WERI-Rb-1 (cell line): ENCODE results near the gene RALGAPA2.

ENCODE experiments used
- DNase-seq: peaks from one replicate; pipeline ENCODE4 v3.0.0-alpha.2; 2020
- H3K27ac ChIP-seq: fragments of 250-450 bp; sonication (Bioruptor Pico); 2 replicates; pipeline ENCODE4 v1.5.1; 2020; ENCODE audit warnings: mild to moderate bottlenecking, moderate library complexity
- H3K27me3 ChIP-seq: fragments of 250-450 bp; sonication (Bioruptor Pico); 2 replicates; pipeline ENCODE4 v1.5.1; 2021; ENCODE audit warnings: mild to moderate bottlenecking, low read depth, moderate library complexity; ENCODE audit not compliant: insufficient read depth, severe bottlenecking
- H3K36me3 ChIP-seq: fragments of 250-450 bp; sonication (Bioruptor Pico); 2 replicates; pipeline ENCODE4 v1.5.1; 2020; ENCODE audit warnings: mild to moderate bottlenecking, moderate library complexity
- H3K4me3 ChIP-seq: 2 replicates; pipeline ENCODE4 v1.5.1; 2011; ENCODE audit warnings: low read depth, mild to moderate bottlenecking, control low read depth, low read length
- H3K9me3 ChIP-seq: fragments of 250-450 bp; sonication (Bioruptor Pico); 2 replicates; pipeline ENCODE4 v1.5.1; 2021; ENCODE audit warnings: mild to moderate bottlenecking, moderate library complexity; ENCODE audit not compliant: severe bottlenecking
- TF ChIP-seq, protein P1 (sequence below): IDR thresholded peaks from 2 replicates; pipeline ENCODE4 v1.5.1; 2011; ENCODE audit warnings: low read depth, mild to moderate bottlenecking, control low read depth, inconsistent platforms, low read length

Gene RALGAPA2

DNA sequence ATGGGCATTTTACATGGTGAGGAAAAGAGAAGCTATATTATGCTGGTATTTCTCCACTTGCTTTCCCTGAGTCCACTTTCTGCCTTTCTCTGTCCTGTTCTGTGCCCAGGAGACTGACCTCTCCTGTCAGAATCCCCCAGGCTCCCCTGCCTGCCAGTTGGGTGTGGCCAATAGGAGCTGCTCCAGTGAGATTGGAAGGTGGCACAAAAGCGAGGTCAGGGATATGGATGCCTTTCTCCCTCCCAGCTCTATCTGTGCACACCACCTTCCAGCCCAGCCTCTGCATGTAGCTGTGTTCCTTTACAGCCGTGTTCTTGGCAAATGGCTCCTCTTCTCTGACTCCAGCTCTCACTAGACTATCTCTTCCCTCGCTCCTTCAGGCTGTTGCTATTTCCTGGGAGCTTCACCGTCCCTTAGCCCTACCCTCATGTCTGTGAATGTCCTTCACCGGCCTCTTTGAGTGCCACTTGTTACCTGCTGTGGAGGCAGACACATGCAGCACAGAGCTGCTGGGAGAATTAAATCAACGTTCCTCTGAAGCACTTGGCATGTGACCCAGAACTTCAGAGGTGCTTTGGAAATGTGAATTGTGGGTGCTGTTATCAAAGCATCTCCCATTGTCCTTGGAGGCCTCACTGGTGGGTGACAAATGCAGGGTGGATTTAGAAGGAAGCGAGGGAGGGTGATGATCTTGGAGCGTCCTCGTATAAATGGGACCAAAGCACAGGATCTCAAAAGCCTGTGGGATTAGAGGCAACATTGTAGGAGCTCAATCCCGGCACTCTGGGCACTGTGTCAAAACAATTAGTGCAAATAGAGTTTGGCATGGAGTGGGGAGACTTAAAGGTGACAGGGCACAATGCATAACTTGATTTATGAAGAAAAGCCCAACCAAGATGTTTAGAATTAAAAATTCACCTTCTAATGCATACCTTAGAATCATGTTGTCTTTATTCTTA is 28.9 kb upstream of the RALGAPA2 start:
- Histone ChIP-seq H3K27ac (no peak overlapping the region), H3K9me3 (no peaks in the 10 kb centered on the region), H3K4me3 (no peak overlapping the region), H3K36me3 (no peaks in the 10 kb centered on the region), H3K27me3 (no peaks in the 10 kb centered on the region)
- TF ChIP-seq, protein P1, sequence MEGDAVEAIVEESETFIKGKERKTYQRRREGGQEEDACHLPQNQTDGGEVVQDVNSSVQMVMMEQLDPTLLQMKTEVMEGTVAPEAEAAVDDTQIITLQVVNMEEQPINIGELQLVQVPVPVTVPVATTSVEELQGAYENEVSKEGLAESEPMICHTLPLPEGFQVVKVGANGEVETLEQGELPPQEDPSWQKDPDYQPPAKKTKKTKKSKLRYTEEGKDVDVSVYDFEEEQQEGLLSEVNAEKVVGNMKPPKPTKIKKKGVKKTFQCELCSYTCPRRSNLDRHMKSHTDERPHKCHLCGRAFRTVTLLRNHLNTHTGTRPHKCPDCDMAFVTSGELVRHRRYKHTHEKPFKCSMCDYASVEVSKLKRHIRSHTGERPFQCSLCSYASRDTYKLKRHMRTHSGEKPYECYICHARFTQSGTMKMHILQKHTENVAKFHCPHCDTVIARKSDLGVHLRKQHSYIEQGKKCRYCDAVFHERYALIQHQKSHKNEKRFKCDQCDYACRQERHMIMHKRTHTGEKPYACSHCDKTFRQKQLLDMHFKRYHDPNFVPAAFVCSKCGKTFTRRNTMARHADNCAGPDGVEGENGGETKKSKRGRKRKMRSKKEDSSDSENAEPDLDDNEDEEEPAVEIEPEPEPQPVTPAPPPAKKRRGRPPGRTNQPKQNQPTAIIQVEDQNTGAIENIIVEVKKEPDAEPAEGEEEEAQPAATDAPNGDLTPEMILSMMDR = no peak
- no peak for DNase-seq

DNA sequence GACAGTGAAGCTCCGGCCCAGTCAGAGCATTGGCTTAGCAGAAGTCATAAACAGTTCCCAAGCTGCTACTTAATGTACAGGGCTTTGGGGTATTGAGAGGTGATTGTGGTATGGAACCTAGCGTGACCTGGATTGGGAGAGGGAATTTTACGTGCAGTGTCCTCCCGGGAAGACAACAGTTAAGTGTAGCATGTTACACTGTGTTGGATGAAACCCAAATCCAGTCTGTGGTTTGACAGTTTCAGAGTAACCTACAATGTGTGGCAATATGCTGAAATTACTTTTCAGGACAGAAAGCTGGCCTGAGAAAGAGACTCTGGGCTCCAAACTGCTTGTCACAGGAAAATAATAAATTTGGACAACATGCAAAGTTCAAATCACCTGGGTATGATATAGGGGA is 28.1 kb upstream of the RALGAPA2 start:
- Histone ChIP-seq H3K4me3 (no peak overlapping the region), H3K27ac (no peak overlapping the region), H3K36me3 (no peaks in the 10 kb centered on the region), H3K9me3 (no peaks in the 10 kb centered on the region), H3K27me3 (no peaks in the 10 kb centered on the region)
- DNase-seq = peak; percentile 16
- TF ChIP-seq, protein P1 = no peak

DNA sequence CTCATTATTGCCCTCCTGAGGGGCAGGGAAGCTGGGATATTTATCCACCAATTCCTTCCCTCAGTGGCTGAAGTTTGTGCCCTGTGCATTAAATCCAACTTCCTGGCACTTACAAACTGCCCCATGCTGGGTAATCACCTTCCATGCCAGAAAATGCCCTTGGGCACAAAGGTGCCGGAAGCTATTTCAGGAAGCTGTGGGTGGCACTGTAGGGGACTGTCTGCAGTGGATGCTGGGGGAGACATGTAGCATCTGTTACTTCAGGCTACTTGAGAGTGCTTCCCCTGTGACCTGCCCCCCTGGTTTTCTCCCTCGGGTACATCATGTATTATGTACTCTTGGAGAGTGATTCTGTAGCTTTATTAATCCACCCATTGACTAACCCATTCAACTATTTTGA is 24.7 kb upstream of the RALGAPA2 start:
- no peaks in the 10 kb centered on the region for H3K36me3 ChIP-seq
- no peak overlapping the region for H3K27ac ChIP-seq
- H3K4me3 ChIP-seq = no peak overlapping the region
- no peaks in the 10 kb centered on the region for H3K27me3 ChIP-seq
- H3K9me3 ChIP-seq = no peaks in the 10 kb centered on the region
- DNase-seq = no peak
- TF ChIP-seq, protein P1 = no peak

DNA sequence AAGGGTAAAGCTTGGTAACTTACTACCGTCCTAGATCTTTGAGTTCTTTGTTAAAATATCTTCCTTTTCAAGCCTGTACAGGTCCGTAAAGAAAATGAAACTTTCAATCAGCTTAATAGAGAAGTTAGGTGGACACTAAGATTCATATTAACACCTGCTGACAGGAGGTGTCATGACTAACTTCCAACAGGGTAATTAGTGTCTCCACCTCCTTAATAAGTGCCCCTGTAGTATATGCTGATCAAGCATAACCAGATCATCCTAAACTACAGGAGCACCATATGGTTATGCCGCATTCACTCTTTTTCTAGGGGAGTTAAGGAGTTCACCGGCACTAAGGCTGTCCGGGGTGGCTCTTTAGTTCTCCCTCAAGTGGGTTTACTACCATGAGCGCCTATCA is 23.9 kb upstream of the RALGAPA2 start:
- H3K27me3 ChIP-seq = no peaks in the 10 kb centered on the region

DNA sequence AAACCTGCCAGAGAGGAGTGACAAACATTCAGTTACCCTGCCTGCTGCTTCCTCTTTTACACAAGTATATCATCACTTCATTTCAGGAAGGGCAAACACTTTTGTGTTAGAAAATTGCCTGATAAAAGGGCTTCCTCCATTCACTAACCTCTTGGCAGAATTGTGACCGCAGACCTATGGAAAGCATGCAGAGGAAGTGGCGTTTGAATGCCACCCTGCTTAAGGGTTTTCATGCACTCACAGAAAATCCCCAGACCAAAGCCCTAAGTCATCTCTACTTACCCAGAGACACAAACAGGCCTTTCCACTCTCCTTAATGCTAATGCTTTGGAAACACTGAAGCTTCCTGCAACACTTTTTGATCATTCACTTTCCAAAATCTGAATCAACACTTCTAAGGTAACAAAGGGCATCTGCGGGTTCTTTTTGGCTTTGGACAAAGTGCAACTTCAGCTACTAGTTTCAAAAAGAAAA is 22.1 kb upstream of the RALGAPA2 start:
- peak; percentile 24 for DNase-seq
- Histone ChIP-seq H3K27me3 (no peaks in the 10 kb centered on the region), H3K9me3 (no peaks in the 10 kb centered on the region), H3K4me3 (no peak overlapping the region), H3K36me3 (no peaks in the 10 kb centered on the region), H3K27ac (no peak overlapping the region)
- TF ChIP-seq, protein P1 = no peak

More for the DNA sequence above, 23.9 kb upstream of the RALGAPA2 start:
- DNase-seq = no peak
- Histone ChIP-seq H3K27ac (no peak overlapping the region), H3K9me3 (no peaks in the 10 kb centered on the region), H3K36me3 (no peaks in the 10 kb centered on the region), H3K4me3 (no peak overlapping the region)
- TF ChIP-seq, protein P1 = no peak
